NCI-H69 (cell line): ENCODE results near the gene MCCC1.
A peak's percentile ranks its signal among the peaks of the same experiment; 100 is the strongest.

Experiments
- DNase-seq: peaks from one replicate; lab custom pipeline; 2025; lab: John Stamatoyannopoulos, UW

Gene MCCC1

DNA sequence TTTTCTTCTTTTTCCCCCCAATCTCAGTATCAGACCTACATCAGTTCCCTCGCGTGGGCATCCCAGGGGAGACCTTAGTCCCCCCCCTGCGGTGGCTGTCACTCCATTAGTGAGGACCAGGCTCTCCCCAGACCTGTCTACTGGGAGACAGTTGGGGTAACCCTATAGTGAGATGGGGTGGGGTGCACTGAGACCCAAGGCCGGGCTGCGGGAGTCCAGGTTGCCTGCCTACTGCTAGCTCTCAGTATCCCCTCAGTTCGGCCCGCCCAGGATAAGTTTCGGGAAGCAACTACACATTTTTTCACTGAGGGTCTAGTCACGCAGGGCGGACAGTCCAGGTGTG lies 118.3 kb downstream of the MCCC1 start:
- DNase-seq, result no peak

- peak; percentile 93 for DNase-seq
Observed at GRCh38 chr3:182980204-182981037, 118.9 kb downstream of the MCCC1 start, which contains the start of gene DCUN1D1. Gene DCUN1D1, minus strand, starts transcription at chr3:182980538. Its CDS starts 49 bp downstream, at chr3:182980489.

- DNase-seq, result peak; percentile 73
Observed at GRCh38 chr3:182979674-182980191, 119.6 kb downstream of the MCCC1 start.

- peak; percentile 71 for DNase-seq
Observed at GRCh38 chr3:182979103-182979673, 120.1 kb downstream of the MCCC1 start.

- no peak for DNase-seq
Observed at GRCh38 chr3:182978387-182978786, 120.9 kb downstream of the MCCC1 start.

DNA sequence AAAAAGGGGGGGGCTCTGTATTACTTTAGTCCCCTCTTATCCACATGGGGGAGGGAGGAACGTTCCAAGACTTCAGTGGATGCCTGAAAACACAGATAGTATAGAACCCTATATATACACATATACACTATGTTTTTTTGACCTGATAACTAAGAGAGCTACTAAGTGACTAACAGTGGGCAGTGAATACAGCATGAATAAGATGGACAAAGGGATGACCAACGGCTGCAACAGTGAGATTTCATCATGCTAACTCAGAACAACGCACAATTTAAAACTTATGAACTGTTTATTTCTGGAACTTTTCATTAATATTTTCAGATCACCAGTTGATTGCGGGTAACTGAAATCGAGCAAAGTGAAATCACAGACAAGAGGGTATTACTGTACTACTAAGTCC lies 126.2 kb downstream of the MCCC1 start:
- DNase-seq, result no peak

- no peak for DNase-seq
Observed at GRCh38 chr3:182972387-182972786, 126.9 kb downstream of the MCCC1 start.

GRCh38 chr3:182971637-182972036 lies 127.7 kb downstream of the MCCC1 start:
- no peak for DNase-seq

DNA sequence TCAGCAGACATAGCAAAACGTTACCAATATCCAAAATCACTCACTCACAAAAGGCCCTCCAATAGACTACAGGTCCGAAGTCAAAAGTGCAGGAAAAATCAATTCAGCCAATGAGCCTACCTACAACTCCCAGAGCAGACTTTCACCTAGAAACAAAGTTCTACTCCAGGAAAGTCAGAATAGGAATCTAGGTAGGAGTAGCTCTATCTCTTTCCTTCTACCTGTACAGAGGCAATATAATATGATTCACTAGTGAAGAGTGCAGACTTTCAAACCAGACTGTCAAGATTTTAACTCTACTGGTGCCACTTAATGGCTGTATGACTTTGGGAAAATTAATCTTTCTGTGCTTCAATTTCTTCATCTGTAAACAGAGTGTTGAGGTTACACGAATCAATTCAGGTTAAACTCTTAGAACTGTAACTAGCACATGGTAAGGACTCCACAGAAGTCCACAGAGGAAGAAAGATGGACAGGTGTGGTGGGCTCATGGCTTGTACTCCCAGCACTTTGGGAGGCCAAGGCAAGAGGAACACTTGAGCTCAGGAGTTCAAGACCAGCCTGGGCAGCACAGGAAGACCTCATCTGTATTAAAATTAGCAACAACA lies 128.4 kb downstream of the MCCC1 start:
- no peak for DNase-seq

GRCh38 chr3:182969853-182970252 lies 129.4 kb downstream of the MCCC1 start:
- DNase-seq, result peak; percentile 24

DNA sequence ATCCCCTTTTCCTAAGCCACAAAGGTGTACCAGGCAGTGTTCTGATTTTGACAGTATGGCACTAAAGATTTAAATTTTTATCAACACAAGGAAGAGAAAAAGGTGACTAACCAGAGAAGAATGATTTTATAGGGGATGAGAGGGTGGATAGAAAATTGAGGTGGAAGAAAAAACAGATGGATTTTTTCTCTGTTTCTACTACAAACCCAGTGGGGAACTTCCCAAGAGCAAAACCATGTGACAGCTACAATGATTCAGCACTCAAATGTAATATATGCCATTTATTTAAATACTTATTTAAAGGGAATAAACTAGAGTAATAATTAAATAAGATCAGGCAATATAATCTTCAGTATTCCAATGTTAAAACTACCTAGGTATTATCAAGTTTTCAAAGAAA lies 130.0 kb downstream of the MCCC1 start:
- DNase-seq, result peak; percentile 25

GRCh38 chr3:182967218-182968204 lies 131.8 kb downstream of the MCCC1 start:
- peak; percentile 26 for DNase-seq

GRCh38 chr3:182965861-182966366 lies 133.4 kb downstream of the MCCC1 start:
- DNase-seq, result peak; percentile 15
